HG02973 (cell line): ENCODE data around the gene SAT1.
"Not testable (repeated sequence)": the region's sequence is repeated elsewhere in the genome, so short reads cannot be mapped to it uniquely, and the experiment has no call there.

Experiments used
- ATAC-seq: cut with Tn5 transposase; IDR thresholded peaks from one replicate; pipeline ENCODE4 v1.9.1; 2021; ENCODE audit warnings: moderate library complexity; ENCODE audit not compliant: unreplicated experiment

Gene SAT1

GRCh38 chrX:23782863-23783588 is at the start of gene SAT1:
SAT1 (plus strand) TSS chrX:23783173; CDS start chrX:23783352, 179 bp downstream.
- ATAC-seq: peak; percentile 86

GRCh38 chrX:23736030-23736429 is 46.9 kb upstream of the SAT1 start:
- ATAC-seq: no peak

- ATAC-seq: no peak
Observed at GRCh38 chrX:23737413-23737812, 45.6 kb upstream of the SAT1 start.

- ATAC-seq: no peak
Observed at GRCh38 chrX:23742174-23742696, 40.7 kb upstream of the SAT1 start.

GRCh38 chrX:23742697-23743622 is 40.0 kb upstream of the SAT1 start, which contains the start of gene ACOT9:
ACOT9 (minus strand) TSS chrX:23743276; CDS start chrX:23743144, 132 bp downstream.
- ATAC-seq: peak; percentile 95

GRCh38 chrX:23743623-23743971 is 39.4 kb upstream of the SAT1 start:
- not testable (repeated sequence) for ATAC-seq

GRCh38 chrX:23745786-23746185 is 37.2 kb upstream of the SAT1 start:
- no peak for ATAC-seq

- ATAC-seq: no peak
Observed at GRCh38 chrX:23749129-23749528, 33.8 kb upstream of the SAT1 start.

GRCh38 chrX:23749576-23749975 is 33.4 kb upstream of the SAT1 start:
- no peak for ATAC-seq

GRCh38 chrX:23752740-23753415 is 30.1 kb upstream of the SAT1 start:
- ATAC-seq: no peak

GRCh38 chrX:23754664-23755063 is 28.3 kb upstream of the SAT1 start:
- ATAC-seq: no peak

GRCh38 chrX:23756165-23756564 is 26.8 kb upstream of the SAT1 start:
- peak; percentile 67 for ATAC-seq

GRCh38 chrX:23759821-23760220 is 23.2 kb upstream of the SAT1 start:
- ATAC-seq: no peak

- no peak for ATAC-seq
Observed at GRCh38 chrX:23764188-23764984, 18.6 kb upstream of the SAT1 start.

GRCh38 chrX:23765449-23765848 is 17.5 kb upstream of the SAT1 start:
- no peak for ATAC-seq

GRCh38 chrX:23765868-23766267 is 17.1 kb upstream of the SAT1 start:
- ATAC-seq: no peak

- peak; percentile 56 for ATAC-seq
Observed at GRCh38 chrX:23766650-23767551, 16.1 kb upstream of the SAT1 start.

- no peak for ATAC-seq
Observed at GRCh38 chrX:23770142-23770541, 12.8 kb upstream of the SAT1 start.

GRCh38 chrX:23771086-23771485 is 11.9 kb upstream of the SAT1 start:
- ATAC-seq: not testable (repeated sequence)
